Glutamatergic neuron (in vitro differentiated cells): ENCODE measurements around the gene PIK3R5. TPM values are rescaled to one million over a fixed set of nuclear protein-coding genes. Genes with fewer than 3 reads are reported as not detected.

Experiments
- DNase-seq: peaks from one replicate; pipeline ENCODE4 v3.0.0; 2022
- H3K27ac Mint-ChIP-seq: one replicate; pipeline ENCODE4 v1.8.0; 2020; ENCODE audit warnings: mild to moderate bottlenecking, mixed read lengths, inconsistent platforms; ENCODE audit not compliant: unreplicated experiment
- H3K27me3 Mint-ChIP-seq: one replicate; pipeline ENCODE4 v1.8.0; 2020; ENCODE audit warnings: mild to moderate bottlenecking, moderate library complexity, mixed read lengths, inconsistent platforms; ENCODE audit not compliant: unreplicated experiment
- H3K36me3 Mint-ChIP-seq: one replicate; pipeline ENCODE4 v1.8.0; 2020; ENCODE audit warnings: mild to moderate bottlenecking, mixed read lengths, inconsistent platforms; ENCODE audit not compliant: unreplicated experiment
- H3K4me1 Mint-ChIP-seq: one replicate; pipeline ENCODE4 v1.8.0; 2020; ENCODE audit warnings: mild to moderate bottlenecking, low read depth, mixed read lengths, inconsistent platforms; ENCODE audit not compliant: unreplicated experiment
- H3K4me3 Mint-ChIP-seq: one replicate; pipeline ENCODE4 v1.8.0; 2020; ENCODE audit warnings: mild to moderate bottlenecking, mixed read lengths, inconsistent platforms; ENCODE audit not compliant: unreplicated experiment
- H3K9me3 Mint-ChIP-seq: one replicate; pipeline ENCODE4 v1.8.0; 2020; ENCODE audit warnings: mild to moderate bottlenecking, moderate library complexity, mixed read lengths, inconsistent platforms; ENCODE audit not compliant: unreplicated experiment
- total RNA-seq: library from RNA; stranded (reverse); fragmentation: NEBNext Ultra II Directional; extraction: Animal tissue kit (Norgen Biotek cat#: 25700); gene quantifications from one replicate; pipeline ENCODE4 v1.2.1, GENCODE V29; 2021; ENCODE audit not compliant: unreplicated experiment
- TF ChIP-seq, protein P1 (sequence below): fragments of 200-600 bp; sonication (generic); IDR thresholded peaks from one replicate; pipeline ENCODE4 v1.5.0; 2021; ENCODE audit not compliant: partially characterized antibody, unreplicated experiment

The PIK3R5 gene
- total RNA-seq, 1 donor from 2014 or later = not detected

DNA sequence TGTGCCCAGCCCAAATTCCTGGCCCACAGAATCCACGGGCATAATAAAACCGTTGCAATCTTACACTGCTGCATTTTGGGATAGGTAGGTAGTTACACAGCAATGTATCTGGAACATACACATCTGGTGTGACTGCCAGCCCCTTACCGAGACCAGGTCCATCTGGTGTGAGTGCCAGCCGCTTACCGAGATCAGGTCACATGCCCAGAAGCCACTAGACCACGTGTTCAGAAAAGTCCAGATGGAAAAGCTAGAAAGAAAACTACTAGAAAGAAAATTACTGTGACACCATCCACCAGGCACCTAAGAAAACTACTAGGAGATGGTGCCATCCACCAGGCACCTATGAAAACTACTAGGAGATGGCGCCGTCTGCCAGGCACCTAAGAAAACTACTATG, 19.4 kb downstream of the PIK3R5 start:
- no peaks in the 10 kb centered on the region for H3K4me1 Mint-ChIP-seq
- H3K27ac Mint-ChIP-seq = no peak overlapping the region
- H3K36me3 Mint-ChIP-seq = peaks cover 9% of the 10 kb centered on the region
- no peak overlapping the region for H3K4me3 Mint-ChIP-seq
- DNase-seq = no peak
- TF ChIP-seq, protein P1, sequence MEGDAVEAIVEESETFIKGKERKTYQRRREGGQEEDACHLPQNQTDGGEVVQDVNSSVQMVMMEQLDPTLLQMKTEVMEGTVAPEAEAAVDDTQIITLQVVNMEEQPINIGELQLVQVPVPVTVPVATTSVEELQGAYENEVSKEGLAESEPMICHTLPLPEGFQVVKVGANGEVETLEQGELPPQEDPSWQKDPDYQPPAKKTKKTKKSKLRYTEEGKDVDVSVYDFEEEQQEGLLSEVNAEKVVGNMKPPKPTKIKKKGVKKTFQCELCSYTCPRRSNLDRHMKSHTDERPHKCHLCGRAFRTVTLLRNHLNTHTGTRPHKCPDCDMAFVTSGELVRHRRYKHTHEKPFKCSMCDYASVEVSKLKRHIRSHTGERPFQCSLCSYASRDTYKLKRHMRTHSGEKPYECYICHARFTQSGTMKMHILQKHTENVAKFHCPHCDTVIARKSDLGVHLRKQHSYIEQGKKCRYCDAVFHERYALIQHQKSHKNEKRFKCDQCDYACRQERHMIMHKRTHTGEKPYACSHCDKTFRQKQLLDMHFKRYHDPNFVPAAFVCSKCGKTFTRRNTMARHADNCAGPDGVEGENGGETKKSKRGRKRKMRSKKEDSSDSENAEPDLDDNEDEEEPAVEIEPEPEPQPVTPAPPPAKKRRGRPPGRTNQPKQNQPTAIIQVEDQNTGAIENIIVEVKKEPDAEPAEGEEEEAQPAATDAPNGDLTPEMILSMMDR = no peak
- H3K9me3 Mint-ChIP-seq = peaks cover 4% of the 10 kb centered on the region
- H3K27me3 Mint-ChIP-seq = peaks cover 3% of the 10 kb centered on the region

DNA sequence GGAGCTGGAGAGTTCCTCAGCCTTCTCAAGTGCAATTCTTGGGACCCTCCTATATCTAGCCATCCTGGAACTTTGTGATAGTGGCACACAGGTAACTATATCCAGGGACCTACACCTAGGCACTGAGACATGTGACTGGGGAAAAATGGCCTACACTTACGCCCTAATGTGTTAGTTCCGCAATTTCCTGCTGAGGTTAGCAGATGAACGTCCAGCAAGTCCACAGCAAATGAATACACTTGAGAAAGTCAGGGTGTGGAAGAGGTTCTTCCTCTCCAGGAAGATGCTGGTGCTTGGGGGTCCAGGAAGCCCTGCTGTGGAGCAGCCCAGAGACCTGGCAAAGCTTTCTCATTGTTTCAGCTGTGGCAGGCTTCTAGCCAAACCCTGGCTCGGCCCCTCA, 20.8 kb downstream of the PIK3R5 start:
- DNase-seq = no peak
- no peaks in the 10 kb centered on the region for H3K4me1 Mint-ChIP-seq
- no peak overlapping the region for H3K4me3 Mint-ChIP-seq
- H3K27ac Mint-ChIP-seq = no peak overlapping the region
- H3K36me3 Mint-ChIP-seq = peaks cover 9% of the 10 kb centered on the region
- H3K9me3 Mint-ChIP-seq = peaks cover 4% of the 10 kb centered on the region
- TF ChIP-seq, protein P1 = no peak
- peaks cover 3% of the 10 kb centered on the region for H3K27me3 Mint-ChIP-seq

DNA sequence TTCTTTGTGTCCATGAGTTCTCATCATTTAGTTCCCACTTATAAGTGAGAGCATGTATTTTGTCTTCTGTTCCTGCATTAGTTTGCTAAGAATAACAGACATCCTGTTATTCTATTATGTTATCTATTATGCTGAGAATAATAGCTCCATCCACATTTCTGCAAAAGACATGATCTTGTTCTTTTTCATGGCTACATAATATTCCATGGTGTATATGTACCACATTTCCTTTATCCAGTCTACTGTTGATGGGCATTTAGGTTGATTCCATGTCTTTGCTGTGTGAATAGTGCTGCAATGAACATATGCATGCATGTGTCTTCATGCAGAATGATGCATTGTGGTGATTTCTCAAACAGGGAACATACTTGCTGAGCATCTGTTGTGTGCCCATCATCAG, 21.4 kb downstream of the PIK3R5 start:
- peaks cover 3% of the 10 kb centered on the region for H3K27me3 Mint-ChIP-seq
- no peak overlapping the region for H3K27ac Mint-ChIP-seq
- TF ChIP-seq, protein P1 = no peak
- H3K4me3 Mint-ChIP-seq = no peak overlapping the region
- peaks cover 5% of the 10 kb centered on the region for H3K36me3 Mint-ChIP-seq
- peaks cover 4% of the 10 kb centered on the region for H3K9me3 Mint-ChIP-seq
- H3K4me1 Mint-ChIP-seq = no peaks in the 10 kb centered on the region
- no peak for DNase-seq

DNA sequence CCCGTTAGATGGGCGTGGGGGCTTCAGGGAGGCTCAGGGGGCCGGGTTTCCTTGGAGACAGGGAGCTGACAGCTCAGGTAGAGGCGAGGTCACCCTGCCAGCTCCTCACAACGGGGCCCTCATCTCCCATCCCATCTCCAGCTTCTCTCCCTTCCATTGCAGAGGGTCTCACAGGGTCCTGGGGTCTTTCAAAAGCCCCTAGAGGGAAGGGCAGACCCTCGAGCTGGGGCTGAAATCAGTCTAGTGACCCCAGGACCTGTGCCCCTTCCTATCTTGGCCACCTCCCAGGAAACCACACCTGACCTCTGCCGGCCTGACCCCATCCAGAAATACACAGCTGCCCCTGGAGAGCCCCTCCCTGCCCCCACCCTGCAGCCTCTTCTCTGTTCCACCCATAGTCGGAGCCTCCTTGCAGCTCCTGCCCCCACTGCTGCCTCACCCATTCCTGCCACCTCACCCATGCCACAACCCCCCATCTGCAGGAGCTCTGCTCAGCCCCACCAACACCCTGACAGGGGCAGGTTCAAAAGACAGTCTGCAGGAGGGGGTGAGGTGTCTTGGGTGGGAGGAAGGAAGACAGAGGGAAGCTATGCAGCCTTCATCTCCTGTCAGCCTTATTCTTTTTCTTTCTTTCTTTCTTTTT, 23.4 kb downstream of the PIK3R5 start:
- peaks cover 3% of the 10 kb centered on the region for H3K27me3 Mint-ChIP-seq
- H3K4me1 Mint-ChIP-seq = no peaks in the 10 kb centered on the region
- DNase-seq = no peak
- H3K4me3 Mint-ChIP-seq = no peak overlapping the region
- H3K9me3 Mint-ChIP-seq = peaks cover 2% of the 10 kb centered on the region
- TF ChIP-seq, protein P1 = no peak
- H3K36me3 Mint-ChIP-seq = no peaks in the 10 kb centered on the region
- no peak overlapping the region for H3K27ac Mint-ChIP-seq

DNA sequence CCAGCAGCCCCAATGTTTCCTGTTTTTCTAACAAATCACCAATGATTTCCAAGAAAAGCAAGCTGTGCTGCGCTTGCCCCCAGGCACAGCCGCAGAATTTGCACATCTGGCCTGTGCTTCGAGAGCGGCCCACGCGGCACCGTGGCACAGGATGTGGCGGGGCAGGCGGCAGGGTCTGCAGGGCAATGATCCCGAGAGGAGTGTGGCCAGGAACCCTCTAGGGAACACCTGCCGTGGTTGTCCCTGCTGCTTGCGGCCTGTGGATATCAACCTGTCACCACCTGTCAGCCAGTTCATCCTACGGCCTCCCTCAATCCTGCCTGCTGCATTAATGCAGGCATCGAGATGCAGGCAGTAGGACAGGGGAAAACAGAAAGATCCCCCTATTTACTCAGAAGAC, 24.0 kb downstream of the PIK3R5 start:
- Mint-ChIP-seq H3K4me1 (no peaks in the 10 kb centered on the region), H3K4me3 (no peak overlapping the region), H3K36me3 (no peaks in the 10 kb centered on the region), H3K27me3 (no peaks in the 10 kb centered on the region), H3K9me3 (peaks cover 2% of the 10 kb centered on the region), H3K27ac (no peak overlapping the region)
- TF ChIP-seq, protein P1 = no peak
- no peak for DNase-seq
